Measurements from ENCODE around the gene CEMIP. TPM values are rescaled to one million over a fixed set of nuclear protein-coding genes. Genes with fewer than 3 reads are reported as not detected.

The CEMIP gene
- total and polyA plus RNA-seq, 2 experiments from 2014 or later: 0.27 to 2.1 TPM

DNA sequence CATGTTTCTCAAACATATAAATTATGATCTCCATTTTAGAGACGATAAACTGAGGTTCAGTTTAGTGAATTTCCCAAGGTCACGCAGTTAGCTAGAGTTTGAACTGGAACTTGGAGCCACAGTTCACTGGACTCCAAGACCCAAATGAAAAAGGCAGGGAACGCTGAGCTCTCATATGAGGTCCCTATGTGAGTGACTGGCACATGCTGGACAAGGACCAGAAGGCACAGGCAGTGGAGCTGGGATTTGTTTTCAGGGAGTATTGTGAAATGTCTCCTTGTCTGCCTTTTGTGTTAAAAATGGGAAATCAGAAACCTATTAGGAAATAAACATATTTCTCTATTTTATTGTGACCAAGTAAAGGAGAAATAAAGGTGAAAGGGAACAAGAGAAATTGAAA, 147.0 kb downstream of the CEMIP start:
- no peaks in the 10 kb centered on the region for H3K27me3 ChIP-seq (ENCODE audit: insufficient read depth)
- no peaks in the 10 kb centered on the region for H3K9me3 Mint-ChIP-seq
- no peak overlapping the region for H3K4me2 ChIP-seq
- H2AFZ ChIP-seq: no peak overlapping the region
- no peaks in the 10 kb centered on the region for H4K20me1 ChIP-seq (replicated peaks; ENCODE audit: insufficient read depth)
- no peaks in the 10 kb centered on the region for H3K4me1 ChIP-seq (ENCODE audit: insufficient read depth)
- DNase-seq (ENCODE audit: low spot score) (no peak), ATAC-seq (no peak)
- peaks cover 8% of the 10 kb centered on the region; the same call in 1 of the 2 replicates for H3K9me2 ChIP-seq (ENCODE audit: insufficient read depth)
- no peaks in the 10 kb centered on the region for H3K36me3 ChIP-seq (ENCODE audit: insufficient read depth)
- no peaks in the 10 kb centered on the region; the same call in 2 of the 3 replicates for H3K4me1 Mint-ChIP-seq
- H3K27ac ChIP-seq (ENCODE audit: low read depth): no peak overlapping the region
- no peak overlapping the region for H3K4me3 ChIP-seq
- no peaks in the 10 kb centered on the region for H3F3A ChIP-seq (replicated peaks; ENCODE audit: low read depth)
- no peaks in the 10 kb centered on the region; the same call in 2 of the 3 replicates for H3K36me3 Mint-ChIP-seq (ENCODE audit: low read depth)
- H3K4me3 Mint-ChIP-seq: no peak overlapping the region
- peaks cover 7% of the 10 kb centered on the region for H3K27me3 Mint-ChIP-seq (ENCODE audit: insufficient read depth, low read depth, poor library complexity)
- TF ChIP-seq EZH2 (IDR thresholded peaks at IDR 0.05; ENCODE audit: low read depth, unreplicated experiment) (no peak), NANOG (IDR thresholded peaks at IDR 0.05; ENCODE audit: borderline replicate concordance) (no peak)
- TF ChIP-seq, protein P1, sequence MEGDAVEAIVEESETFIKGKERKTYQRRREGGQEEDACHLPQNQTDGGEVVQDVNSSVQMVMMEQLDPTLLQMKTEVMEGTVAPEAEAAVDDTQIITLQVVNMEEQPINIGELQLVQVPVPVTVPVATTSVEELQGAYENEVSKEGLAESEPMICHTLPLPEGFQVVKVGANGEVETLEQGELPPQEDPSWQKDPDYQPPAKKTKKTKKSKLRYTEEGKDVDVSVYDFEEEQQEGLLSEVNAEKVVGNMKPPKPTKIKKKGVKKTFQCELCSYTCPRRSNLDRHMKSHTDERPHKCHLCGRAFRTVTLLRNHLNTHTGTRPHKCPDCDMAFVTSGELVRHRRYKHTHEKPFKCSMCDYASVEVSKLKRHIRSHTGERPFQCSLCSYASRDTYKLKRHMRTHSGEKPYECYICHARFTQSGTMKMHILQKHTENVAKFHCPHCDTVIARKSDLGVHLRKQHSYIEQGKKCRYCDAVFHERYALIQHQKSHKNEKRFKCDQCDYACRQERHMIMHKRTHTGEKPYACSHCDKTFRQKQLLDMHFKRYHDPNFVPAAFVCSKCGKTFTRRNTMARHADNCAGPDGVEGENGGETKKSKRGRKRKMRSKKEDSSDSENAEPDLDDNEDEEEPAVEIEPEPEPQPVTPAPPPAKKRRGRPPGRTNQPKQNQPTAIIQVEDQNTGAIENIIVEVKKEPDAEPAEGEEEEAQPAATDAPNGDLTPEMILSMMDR (conservative IDR thresholded peaks at IDR 0.05; ENCODE audit: low read depth in 2 of 2): no peak
- TF ChIP-seq, protein P2, sequence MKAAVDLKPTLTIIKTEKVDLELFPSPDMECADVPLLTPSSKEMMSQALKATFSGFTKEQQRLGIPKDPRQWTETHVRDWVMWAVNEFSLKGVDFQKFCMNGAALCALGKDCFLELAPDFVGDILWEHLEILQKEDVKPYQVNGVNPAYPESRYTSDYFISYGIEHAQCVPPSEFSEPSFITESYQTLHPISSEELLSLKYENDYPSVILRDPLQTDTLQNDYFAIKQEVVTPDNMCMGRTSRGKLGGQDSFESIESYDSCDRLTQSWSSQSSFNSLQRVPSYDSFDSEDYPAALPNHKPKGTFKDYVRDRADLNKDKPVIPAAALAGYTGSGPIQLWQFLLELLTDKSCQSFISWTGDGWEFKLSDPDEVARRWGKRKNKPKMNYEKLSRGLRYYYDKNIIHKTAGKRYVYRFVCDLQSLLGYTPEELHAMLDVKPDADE (IDR thresholded peaks at IDR 0.05): no peak
- H3K79me2 ChIP-seq (replicated peaks; ENCODE audit: insufficient read depth): no peaks in the 10 kb centered on the region
- no peak overlapping the region for H3K27ac Mint-ChIP-seq

DNA sequence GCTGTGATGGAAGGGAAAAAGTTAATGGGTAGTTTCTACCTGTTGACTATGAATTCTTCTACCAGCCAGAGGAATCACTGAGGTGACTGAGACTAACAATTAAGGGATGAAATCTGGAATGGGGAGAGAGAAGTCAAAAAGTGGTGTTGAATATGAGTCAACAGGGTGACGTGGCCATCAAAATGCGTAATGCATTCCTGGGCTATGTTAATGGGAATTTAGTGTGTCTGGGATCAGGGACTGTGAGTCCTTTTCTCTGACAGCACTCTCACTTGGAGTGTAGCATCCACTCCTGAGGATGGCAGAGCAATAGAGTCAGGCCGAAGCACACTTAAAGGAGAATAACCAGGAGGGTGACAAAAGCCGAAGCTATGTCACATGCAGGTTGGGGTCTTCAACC, 150.1 kb downstream of the CEMIP start:
- no peak overlapping the region for H3K4me3 ChIP-seq
- ATAC-seq: no peak
- H3K27ac Mint-ChIP-seq: no peak overlapping the region
- TF ChIP-seq CREB1 (CRISPR knock-in tag; IDR thresholded peaks at IDR 0.05; ENCODE audit: low read depth) (no peak), EZH2 (IDR thresholded peaks at IDR 0.05; ENCODE audit: low read depth, unreplicated experiment) (no peak), NANOG (IDR thresholded peaks at IDR 0.05; ENCODE audit: borderline replicate concordance) (no peak), ZNF331 (CRISPR knock-in tag; IDR thresholded peaks at IDR 0.05; ENCODE audit: low read depth) (no peak), JUNB (IDR thresholded peaks at IDR 0.05; ENCODE audit: unreplicated experiment) (no peak)
- TF ChIP-seq, protein P2 (IDR thresholded peaks at IDR 0.05): no peak
- no peaks in the 10 kb centered on the region for H3K79me2 ChIP-seq (replicated peaks; ENCODE audit: insufficient read depth)
- H3K9me2 ChIP-seq (ENCODE audit: insufficient read depth): peaks cover 3% of the 10 kb centered on the region; the same call in 1 of the 2 replicates
- H3K36me3 Mint-ChIP-seq (ENCODE audit: low read depth): no peaks in the 10 kb centered on the region; the same call in 2 of the 3 replicates
- H3K4me1 Mint-ChIP-seq: no peaks in the 10 kb centered on the region; the same call in 2 of the 3 replicates
- H3K4me2 ChIP-seq: no peak overlapping the region
- H3F3A ChIP-seq (replicated peaks; ENCODE audit: low read depth): no peaks in the 10 kb centered on the region
- DNase-seq (ENCODE audit: low spot score): no peak
- no peak overlapping the region for H3K4me3 Mint-ChIP-seq
- H2AFZ ChIP-seq: no peak overlapping the region
- peaks cover 6% of the 10 kb centered on the region for H3K27me3 Mint-ChIP-seq (ENCODE audit: insufficient read depth, low read depth, poor library complexity)
- H3K4me1 ChIP-seq (ENCODE audit: insufficient read depth): no peaks in the 10 kb centered on the region
- H3K9me3 Mint-ChIP-seq: no peaks in the 10 kb centered on the region
- H3K36me3 ChIP-seq (ENCODE audit: insufficient read depth): no peaks in the 10 kb centered on the region
- no peak overlapping the region for H3K27ac ChIP-seq (ENCODE audit: low read depth)
- H4K20me1 ChIP-seq (replicated peaks; ENCODE audit: insufficient read depth): no peaks in the 10 kb centered on the region
- no peaks in the 10 kb centered on the region for H3K27me3 ChIP-seq (ENCODE audit: insufficient read depth)
